ENCODE results near the gene ALS2CL.

The ALS2CL gene

GRCh38 chr3:46666453-46666845 lies 27.0 kb downstream of the ALS2CL start:
- no peak for DNase-seq

- DNase-seq, result no peak
Measured at GRCh38 chr3:46665763-46666452, 27.6 kb downstream of the ALS2CL start.

- peak in 1 of 51 donors; percentile 29 for DNase-seq
Measured at GRCh38 chr3:46664971-46665762, 28.3 kb downstream of the ALS2CL start.

- no peak for DNase-seq
Measured at GRCh38 chr3:46664188-46664970, 29.1 kb downstream of the ALS2CL start.

GRCh38 chr3:46663591-46664135 lies 29.8 kb downstream of the ALS2CL start:
- DNase-seq, result no peak

GRCh38 chr3:46662771-46663551 lies 30.5 kb downstream of the ALS2CL start:
- DNase-seq, result peak in 12 of 51 donors; percentile 10 to 79 (median 26)

GRCh38 chr3:46661776-46662766 lies 31.4 kb downstream of the ALS2CL start:
- no peak for DNase-seq

GRCh38 chr3:46660543-46661523 lies 32.6 kb downstream of the ALS2CL start:
- DNase-seq, result peak in 2 of 51 donors; percentile 13 to 20

- DNase-seq, result no peak
Measured at GRCh38 chr3:46660003-46660402, 33.5 kb downstream of the ALS2CL start.

GRCh38 chr3:46659285-46659684 lies 34.2 kb downstream of the ALS2CL start:
- DNase-seq, result no peak

GRCh38 chr3:46656778-46657556 lies 36.5 kb downstream of the ALS2CL start:
- no peak for DNase-seq

GRCh38 chr3:46655271-46655670 lies 38.2 kb downstream of the ALS2CL start:
- DNase-seq, result no peak

GRCh38 chr3:46651084-46651483 lies 42.4 kb downstream of the ALS2CL start:
- DNase-seq, result no peak

GRCh38 chr3:46649436-46649835 lies 44.0 kb downstream of the ALS2CL start:
- DNase-seq, result no peak

- DNase-seq, result no peak
Measured at GRCh38 chr3:46648096-46648495, 45.4 kb downstream of the ALS2CL start.

- DNase-seq, result no peak
Measured at GRCh38 chr3:46646700-46647099, 46.8 kb downstream of the ALS2CL start.

GRCh38 chr3:46643701-46644100 lies 49.8 kb downstream of the ALS2CL start:
- no peak for DNase-seq

GRCh38 chr3:46642971-46643370 lies 50.5 kb downstream of the ALS2CL start:
- no peak for DNase-seq

All from hypothalamus (tissue), 51 donors.